Pancreas (tissue), 10 donors: ENCODE measurements around the gene ME1. TPM values are rescaled to one million over a fixed set of nuclear protein-coding genes. Genes with fewer than 3 reads are reported as not detected.

Experiments
- ATAC-seq, 4 donors: fragments of 200-7000 bp; cut with Tn5 transposase; one replicate each; pipeline versions ENCODE4 v1.8.0 to v1.9.1; 2020; ENCODE audit warnings: mild to moderate bottlenecking in 4 of 4, moderate library complexity in 4 of 4
- DNase-seq, 6 donors: peaks; one replicate each; pipeline ENCODE4 v3.0.0-alpha.2; 2020
- FAIRE-seq: peaks from 2 replicates; lab custom pipeline; 2012; peaks lifted over from hg19 to GRCh38; lab: Jason Lieb, UNC
- H3K27ac ChIP-seq, 4 donors: fragments of 200-600 bp; sonication (generic); 1 replicate in 3 of 4; 2 replicates in 1 of 4; pipeline versions ENCODE4 v1.5.0 to v1.8.0; 2020
- H3K27me3 ChIP-seq, 4 donors: fragments of 200-600 bp; one replicate each; pipeline ENCODE4 v1.8.0; 2021
- H3K36me3 ChIP-seq, 3 donors: fragments of 200-600 bp; sonication (generic) in 1 of 3; one replicate each; pipeline versions ENCODE4 v1.5.0 to v1.8.0; 2020 to 2021
- H3K4me1 ChIP-seq, 3 donors: fragments of 200-600 bp; one replicate each; pipeline ENCODE4 v1.8.0; 2021
- H3K4me3 ChIP-seq, 4 donors: fragments of 200-600 bp; sonication (generic) in 2 of 4; one replicate each; pipeline versions ENCODE4 v1.5.0 to v1.8.0; 2020 to 2021
- H3K9me3 ChIP-seq, 4 donors: fragments of 200-600 bp; one replicate each; pipeline ENCODE4 v1.8.0; 2021
- WGBS, 2 donors: extraction: QIAGEN DNeasy Blood & Tissue Kit; methylation state at CpG; one replicate each; pipeline ENCODE4 v1.1.7; 2013; 5-methylcytosine and 5-hydroxymethylcytosine counted together
- intact Hi-C, 3 donors: fragments of 100-400 bp; cut with DNase I; formaldehyde crosslinking; loops; one replicate each; pipeline versions ENCODE4 v1.11.1 to v1.14.2; 2022
- polyA plus RNA-seq, 2 donors: library from polyadenylated mRNA; stranded (reverse); fragments of 200-250 nt; gene quantifications; one replicate each; pipeline ENCODE4 v1.2.3, GENCODE V29; 2013
- total RNA-seq, 6 donors: library from RNA; stranded (reverse); fragmentation: NEBNext Ultra II Directional in 4 of 6; extraction: Animal tissue kit (Norgen Biotek cat#: 25700) in 4 of 6; gene quantifications; one replicate each; pipeline versions ENCODE4 v1.2.1 to v1.2.4, GENCODE V29; 2021 to 2023
- TF ChIP-seq, protein P1 (sequence below), 4 donors: fragments of 200-600 bp; sonication (generic) in 3 of 4; IDR thresholded peaks; one replicate each; pipeline versions ENCODE4 v1.5.0 to v1.8.0; 2021; ENCODE audit warnings: antibody characterized with exemption in 4 of 4
- donor health status: healthy with polysubstance abuse.
- donor health status: DM: no; HTN: no; CAD: no; lungs with moderate emphysema.
- donor health status: DM: no; HTN: no; CAD: no.
- donor health status: control.
- donor health status: control.
- donor health status: Bipolar disorder and iron deficiency.
- donor health status: DM: yes; HTN: yes; CAD: no.
- donor health status: DM: no; HTN: no; CAD: no.
- donor health status: DM: no; HTN: no; CAD: no.
- donor health status: DM: yes; HTN: yes; CAD: no.

ME1 gene
- total and polyA plus RNA-seq, 8 donors: 1.5 to 4.6 (median 3.1) TPM

- Histone ChIP-seq H3K36me3 (no peaks in the 10 kb centered on the region), H3K4me3 (no peak overlapping the region), H3K27ac (no peak overlapping the region), H3K4me1 (no peaks in the 10 kb centered on the region), H3K27me3 (no peaks in the 10 kb centered on the region), H3K9me3 (no peaks in the 10 kb centered on the region)
- TF ChIP-seq, protein P1, sequence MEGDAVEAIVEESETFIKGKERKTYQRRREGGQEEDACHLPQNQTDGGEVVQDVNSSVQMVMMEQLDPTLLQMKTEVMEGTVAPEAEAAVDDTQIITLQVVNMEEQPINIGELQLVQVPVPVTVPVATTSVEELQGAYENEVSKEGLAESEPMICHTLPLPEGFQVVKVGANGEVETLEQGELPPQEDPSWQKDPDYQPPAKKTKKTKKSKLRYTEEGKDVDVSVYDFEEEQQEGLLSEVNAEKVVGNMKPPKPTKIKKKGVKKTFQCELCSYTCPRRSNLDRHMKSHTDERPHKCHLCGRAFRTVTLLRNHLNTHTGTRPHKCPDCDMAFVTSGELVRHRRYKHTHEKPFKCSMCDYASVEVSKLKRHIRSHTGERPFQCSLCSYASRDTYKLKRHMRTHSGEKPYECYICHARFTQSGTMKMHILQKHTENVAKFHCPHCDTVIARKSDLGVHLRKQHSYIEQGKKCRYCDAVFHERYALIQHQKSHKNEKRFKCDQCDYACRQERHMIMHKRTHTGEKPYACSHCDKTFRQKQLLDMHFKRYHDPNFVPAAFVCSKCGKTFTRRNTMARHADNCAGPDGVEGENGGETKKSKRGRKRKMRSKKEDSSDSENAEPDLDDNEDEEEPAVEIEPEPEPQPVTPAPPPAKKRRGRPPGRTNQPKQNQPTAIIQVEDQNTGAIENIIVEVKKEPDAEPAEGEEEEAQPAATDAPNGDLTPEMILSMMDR (IDR thresholded peaks at IDR 0.05): no peak
- 92 to 98% methylated on average over 1 of the region's 1 CpG for WGBS, 2 donors
- DNase-seq (no peak), ATAC-seq (no peak), FAIRE-seq (no peak)
- intact Hi-C loops: no loop called here
Observed at GRCh38 chr6:83314693-83315092, 116.2 kb downstream of the ME1 start.

DNA sequence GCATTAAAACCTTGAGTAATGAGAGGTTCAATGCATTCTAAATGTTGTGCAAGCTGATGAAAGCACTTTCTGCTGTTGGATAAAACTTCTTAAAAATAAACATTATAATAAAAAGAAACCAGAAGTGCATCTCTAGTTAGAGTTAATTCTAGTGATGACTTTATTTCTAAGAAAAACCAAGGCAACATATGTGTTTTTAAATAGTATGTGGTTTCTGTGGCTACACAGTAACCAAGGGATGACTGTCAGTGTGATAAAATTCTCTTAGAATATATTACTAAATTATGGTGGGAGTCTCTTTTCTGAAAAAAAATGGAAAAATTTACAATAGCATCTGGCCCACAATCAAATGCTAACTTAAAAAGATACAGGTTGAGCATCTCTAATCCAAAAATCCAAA lies 117.0 kb downstream of the ME1 start:
- H3K4me1 ChIP-seq: no peaks in the 10 kb centered on the region
- DNase-seq: no peak
- ATAC-seq: no peak

DNA sequence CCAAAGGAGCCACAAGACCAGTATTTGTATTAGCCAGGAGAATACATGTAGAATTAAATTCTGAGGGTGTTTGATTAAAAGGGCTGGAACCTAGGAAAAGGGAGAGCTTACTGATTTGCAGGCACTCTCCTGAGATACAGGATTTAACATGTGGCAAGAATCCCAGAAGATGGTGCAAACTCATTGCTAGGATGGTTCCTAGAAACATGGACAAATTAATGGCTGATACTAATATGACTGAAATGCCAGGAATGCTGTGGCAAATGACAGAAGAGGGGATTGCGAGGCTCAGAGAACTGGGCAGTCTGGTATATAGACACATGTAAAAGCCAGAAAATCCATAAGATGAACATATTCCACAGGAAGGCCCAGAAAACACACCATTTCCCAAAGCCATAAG lies 119.6 kb downstream of the ME1 start:
- no peaks in the 10 kb centered on the region for H3K36me3 ChIP-seq
- no peak overlapping the region for H3K27ac ChIP-seq
- H3K27me3 ChIP-seq: no peaks in the 10 kb centered on the region
- no peaks in the 10 kb centered on the region for H3K4me1 ChIP-seq
- ATAC-seq (no peak), FAIRE-seq (no peak), DNase-seq (no peak)
- H3K9me3 ChIP-seq: no peaks in the 10 kb centered on the region
- intact Hi-C loops: no loop called here
- TF ChIP-seq, protein P1 (IDR thresholded peaks at IDR 0.05): no peak
- no peak overlapping the region for H3K4me3 ChIP-seq
- 98 to 100% methylated on average over 1 of the region's 1 CpG for WGBS, 2 donors

More for the DNA sequence above, 117.0 kb downstream of the ME1 start:
- intact Hi-C loops: no loop called here
- H3K27me3 ChIP-seq: no peaks in the 10 kb centered on the region
- no peak for FAIRE-seq
- TF ChIP-seq, protein P1 (IDR thresholded peaks at IDR 0.05): no peak
- no peaks in the 10 kb centered on the region for H3K9me3 ChIP-seq
- no peaks in the 10 kb centered on the region for H3K36me3 ChIP-seq
- H3K4me3 ChIP-seq: no peak overlapping the region
- no peak overlapping the region for H3K27ac ChIP-seq

DNA sequence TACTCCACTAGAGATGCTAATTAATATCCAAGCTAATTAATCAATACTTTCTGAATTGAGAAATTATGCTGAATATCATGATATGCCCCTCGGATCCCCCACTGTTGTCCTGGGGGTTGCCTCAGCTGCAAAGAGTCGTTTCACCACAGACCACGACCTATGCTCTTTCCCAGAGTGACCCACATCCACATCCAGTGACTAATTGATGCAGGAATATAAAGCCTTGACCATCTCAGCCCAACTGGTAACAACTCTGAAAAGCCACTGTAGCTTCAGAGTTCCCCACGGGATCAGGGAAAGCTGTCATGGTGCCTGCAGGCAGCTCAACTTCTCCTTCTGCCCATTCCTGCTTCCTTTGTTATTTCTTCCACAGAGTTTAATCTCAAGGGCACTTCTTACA lies 120.8 kb downstream of the ME1 start:
- 81 to 88% methylated on average over 4 of the region's 4 CpGs for WGBS, 2 donors
- FAIRE-seq: no peak

DNA sequence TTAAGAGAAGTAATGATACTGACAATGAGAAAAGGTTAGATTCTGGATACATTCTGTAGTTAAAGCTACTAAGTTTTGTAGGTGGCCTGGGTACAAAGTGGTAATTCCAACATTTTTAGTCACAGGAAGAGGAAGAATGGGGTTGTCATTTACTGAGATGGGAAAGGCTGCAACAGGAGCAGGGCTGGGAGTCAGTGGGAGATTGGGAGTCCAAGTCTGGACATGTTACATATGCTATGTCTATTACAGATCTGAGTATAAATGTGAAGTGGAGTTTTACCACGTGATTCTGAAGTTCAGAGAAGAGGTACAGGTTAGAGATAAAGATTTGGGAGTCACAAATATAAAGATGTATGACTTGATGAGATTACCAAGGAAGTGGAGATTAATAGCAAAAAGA lies 121.5 kb downstream of the ME1 start:
- FAIRE-seq (no peak), ATAC-seq (no peak)
- H3K27me3 ChIP-seq: no peaks in the 10 kb centered on the region

More for the DNA sequence above, 120.8 kb downstream of the ME1 start:
- Histone ChIP-seq H3K9me3 (no peaks in the 10 kb centered on the region), H3K4me3 (no peak overlapping the region), H3K4me1 (no peaks in the 10 kb centered on the region), H3K27ac (no peak overlapping the region), H3K27me3 (no peaks in the 10 kb centered on the region), H3K36me3 (no peaks in the 10 kb centered on the region)
- ATAC-seq (no peak), DNase-seq (no peak)
- TF ChIP-seq, protein P1 (IDR thresholded peaks at IDR 0.05): no peak
- intact Hi-C loops: no loop called here

More for the DNA sequence above, 121.5 kb downstream of the ME1 start:
- Histone ChIP-seq H3K9me3 (no peaks in the 10 kb centered on the region), H3K4me3 (no peak overlapping the region), H3K4me1 (no peaks in the 10 kb centered on the region), H3K36me3 (no peaks in the 10 kb centered on the region), H3K27ac (no peak overlapping the region)
- TF ChIP-seq, protein P1 (IDR thresholded peaks at IDR 0.05): no peak
- no peak for DNase-seq
- WGBS, 2 donors: 61 to 73% methylated on average over 1 of the region's 1 CpG
- intact Hi-C loops: no loop called here
